IMR-90 (cell line): ENCODE results near the gene LSG1. TPM values are rescaled to one million over a fixed set of nuclear protein-coding genes. Genes with fewer than 3 reads are reported as not detected.
A peak's percentile ranks its signal among the peaks of the same experiment; 100 is the strongest.

ENCODE experiments used
- ATAC-seq: fragments of 200-7000 bp; cut with Tn5 transposase; 2 replicates; pipeline ENCODE4 v1.9.1; 2020; ENCODE audit warnings: low read depth, mild to moderate bottlenecking, moderate library complexity
- BruUV-seq: library from RNA; stranded (reverse); fragments of 400-500 nt; replicated peaks from 2 replicates; lab custom pipeline; 2021; lab: Mats Ljungman, UMichigan
- CTCF ChIA-PET: fragments of 300-600 bp; formaldehyde crosslinking; extraction: SDS; loops from one replicate; lab custom pipeline; 2021; ENCODE audit warnings: antibody characterized with exemption; lab: Yijun Ruan, JAX
- POLR2A ChIA-PET: fragments of 300-600 bp; sonication (Branson Sonifier 250); formaldehyde crosslinking; loops from one replicate; lab custom pipeline; 2022; ENCODE audit warnings: antibody characterized with exemption; ENCODE audit not compliant: unreplicated experiment; lab: Charles Lee
- DNase-seq: peaks from one replicate; pipeline ENCODE4 v3.0.0; 2013
- H2AFZ ChIP-seq: replicated peaks from 2 replicates; pipeline ENCODE3; 2013; ENCODE audit warnings: low read length, mild to moderate bottlenecking; ENCODE audit not compliant: poor library complexity
- H2AK5ac ChIP-seq: 2 replicates; pipeline ENCODE4 v1.6.1; 2013; ENCODE audit warnings: low read depth, low read length, inconsistent platforms
- H2AK9ac ChIP-seq: replicated peaks from 2 replicates; pipeline ENCODE3; 2013; ENCODE audit warnings: mild to moderate bottlenecking, low read depth, low read length, moderate library complexity; ENCODE audit not compliant: poor library complexity
- H2BK120ac ChIP-seq: 2 replicates; pipeline ENCODE4 v1.6.1; 2013; ENCODE audit warnings: low read depth, low read length, inconsistent platforms
- H2BK15ac ChIP-seq: 3 replicates; pipeline ENCODE4 v1.6.1; 2013; ENCODE audit warnings: low read depth, low read length, inconsistent platforms
- H2BK20ac ChIP-seq: 2 replicates; pipeline ENCODE4 v1.6.1; 2013; ENCODE audit warnings: low read depth, mild to moderate bottlenecking, inconsistent platforms, low read length, moderate library complexity
- H2BK5ac ChIP-seq: 2 replicates; pipeline ENCODE4 v1.6.1; 2013; ENCODE audit warnings: mild to moderate bottlenecking, low read depth, low read length, inconsistent platforms; ENCODE audit not compliant: poor library complexity, severe bottlenecking
- H3K14ac ChIP-seq: replicated peaks from 2 replicates; pipeline ENCODE4 v1.6.1; 2013; ENCODE audit warnings: low read depth, low read length, inconsistent platforms
- H3K18ac ChIP-seq: 2 replicates; pipeline ENCODE4 v1.6.1; 2013; ENCODE audit warnings: low read depth, low read length, control low read depth
- H3K23ac ChIP-seq: 2 replicates; pipeline ENCODE4 v1.6.1; 2013; ENCODE audit warnings: low read depth, low read length, inconsistent platforms
- H3K27ac ChIP-seq: 2 replicates; pipeline ENCODE4 v1.5.1; 2013; ENCODE audit warnings: mild to moderate bottlenecking, control low read depth, low read length; ENCODE audit not compliant: insufficient read depth
- H3K27me3 ChIP-seq: 2 replicates; pipeline ENCODE4 v1.6.1; 2013; ENCODE audit warnings: low read length; ENCODE audit not compliant: control insufficient read depth, insufficient read depth
- H3K36me3 ChIP-seq: 2 replicates; pipeline ENCODE4 v1.6.1; 2013; ENCODE audit warnings: low read length, mixed read lengths; ENCODE audit not compliant: control insufficient read depth, insufficient read depth
- H3K4ac ChIP-seq: 2 replicates; pipeline ENCODE4 v1.6.1; 2013; ENCODE audit warnings: low read depth, low read length, inconsistent platforms
- H3K4me1 ChIP-seq: 2 replicates; pipeline ENCODE4 v1.6.1; 2013; ENCODE audit warnings: low read length, mixed read lengths; ENCODE audit not compliant: control insufficient read depth, insufficient read depth
- H3K4me2 ChIP-seq: 2 replicates; pipeline ENCODE4 v1.6.1; 2013; ENCODE audit warnings: low read depth, mild to moderate bottlenecking, control low read depth, low read length, moderate library complexity
- H3K4me3 ChIP-seq: 2 replicates; pipeline ENCODE4 v1.5.1; 2013; ENCODE audit warnings: low read depth, mild to moderate bottlenecking, control low read depth, low read length, moderate library complexity; ENCODE audit not compliant: insufficient read depth
- H3K56ac ChIP-seq: 2 replicates; pipeline ENCODE4 v1.6.1; 2013; ENCODE audit warnings: low read length, inconsistent platforms; ENCODE audit not compliant: insufficient read depth; ENCODE audit errors: extremely low read depth
- H3K79me1 ChIP-seq, 2 experiments: 2 replicates each; pipeline ENCODE4 v1.6.1; 2013; ENCODE audit warnings: low read length in 2 of 2, inconsistent platforms in 1 of 2, low read depth in 1 of 2
- H3K9ac ChIP-seq: 2 replicates; pipeline ENCODE4 v1.6.1; 2013; ENCODE audit warnings: low read depth, low read length, control low read depth
- H3K9me1 ChIP-seq: 2 replicates; pipeline ENCODE4 v1.6.1; 2013; ENCODE audit warnings: low read length, inconsistent platforms; ENCODE audit not compliant: insufficient read depth
- H3K9me3 ChIP-seq: 2 replicates; pipeline ENCODE4 v1.6.1; 2013; ENCODE audit warnings: low read length; ENCODE audit not compliant: control insufficient read depth, insufficient read depth
- H4K20me1 ChIP-seq: 2 replicates; pipeline ENCODE4 v1.6.1; 2013; ENCODE audit warnings: low read length, inconsistent platforms; ENCODE audit not compliant: insufficient read depth
- H4K5ac ChIP-seq: 2 replicates; pipeline ENCODE4 v1.6.1; 2013; ENCODE audit warnings: mild to moderate bottlenecking, low read depth, low read length, control low read depth
- H4K8ac ChIP-seq, 2 experiments: 2 replicates each; pipeline ENCODE4 v1.6.1; 2013; ENCODE audit warnings: low read depth in 2 of 2, low read length in 2 of 2, control low read depth in 1 of 2, inconsistent platforms in 1 of 2
- H4K91ac ChIP-seq: 2 replicates; pipeline ENCODE4 v1.6.1; 2013; ENCODE audit warnings: low read depth, low read length, inconsistent platforms; ENCODE audit not compliant: insufficient read depth
- CEBPB ChIP-seq: IDR thresholded peaks from 2 replicates; pipeline ENCODE4 v1.6.1; 2012; ENCODE audit warnings: low read depth, low read length, improper control_type of control experiment
- CHD1 ChIP-seq: IDR thresholded peaks from 2 replicates; pipeline ENCODE4 v1.6.1; 2012; ENCODE audit warnings: low read depth, low read length, improper control_type of control experiment
- FOS ChIP-seq: fragments of 150-350 bp; IDR thresholded peaks from 2 replicates; pipeline ENCODE4 v1.6.1; 2016; ENCODE audit warnings: low read depth, low read length
- MAFK ChIP-seq: IDR thresholded peaks from 2 replicates; pipeline ENCODE4 v1.6.1; 2012; ENCODE audit warnings: low read depth, low read length, improper control_type of control experiment
- MAZ ChIP-seq: IDR thresholded peaks from 2 replicates; pipeline ENCODE4 v1.6.1; 2012; ENCODE audit warnings: low read depth, mild to moderate bottlenecking, low read length, improper control_type of control experiment, moderate library complexity, borderline replicate concordance
- MXI1 ChIP-seq: IDR thresholded peaks from 2 replicates; pipeline ENCODE4 v1.6.1; 2012; ENCODE audit warnings: low read depth, mild to moderate bottlenecking, low read length, moderate library complexity, borderline replicate concordance
- NFE2L2 ChIP-seq: fragments of 150-350 bp; IDR thresholded peaks from 2 replicates; pipeline ENCODE4 v1.6.1; 2016; ENCODE audit warnings: low read depth, mild to moderate bottlenecking, low read length
- POLR2A ChIP-seq: IDR thresholded peaks from 2 replicates; pipeline ENCODE4 v1.6.1; 2012; ENCODE audit warnings: mild to moderate bottlenecking, low read depth, low read length
- RAD21 ChIP-seq: IDR thresholded peaks from 2 replicates; pipeline ENCODE4 v1.6.1; 2012; ENCODE audit warnings: low read length, improper control_type of control experiment
- RCOR1 ChIP-seq: IDR thresholded peaks from 2 replicates; pipeline ENCODE4 v1.6.1; 2012; ENCODE audit warnings: mild to moderate bottlenecking, low read length, improper control_type of control experiment; ENCODE audit not compliant: insufficient replicate concordance
- RFX5 ChIP-seq: IDR thresholded peaks from 2 replicates; pipeline ENCODE4 v1.8.0; 2012; ENCODE audit warnings: low read depth, mild to moderate bottlenecking, low read length, moderate library complexity
- SMC3 ChIP-seq: fragments of 150-350 bp; IDR thresholded peaks from 2 replicates; pipeline ENCODE4 v1.6.1; 2016; ENCODE audit warnings: low read depth, mild to moderate bottlenecking, antibody characterized with exemption, low read length, moderate library complexity
- WGBS, 2 experiments: methylation state at CpG; one replicate each; pipeline versions ENCODE4 v1.1.5 to v1.1.7; 2013; ENCODE audit warnings: missing lambda C conversion rate in 2 of 2; ENCODE audit not compliant: insufficient read length in 1 of 2; ENCODE audit errors: extremely low coverage in 2 of 2; 5-methylcytosine and 5-hydroxymethylcytosine counted together
- dilution Hi-C: fragments of 300-500 bp; cut with HindIII; formaldehyde crosslinking; loops from one replicate; pipeline ENCODE4 v1.14.3; 2018; ENCODE audit warnings: low sequenced_read_pairs; ENCODE audit not compliant: unreplicated experiment
- in situ Hi-C: fragments of 300-500 bp; cut with MboI; formaldehyde crosslinking; loops from 3 replicates; pipeline ENCODE4 v1.14.3; 2019; ENCODE audit warnings: low sequenced_read_pairs, inconsistent platforms, mixed read lengths
- intact Hi-C: fragments of 100-400 bp; cut with micrococcal nuclease; formaldehyde crosslinking; loops from 2 replicates; pipeline ENCODE4 v1.10.0; 2022
- polyA plus RNA-seq, 3 experiments: library from polyadenylated mRNA; depleted of rRNA; stranded (reverse); fragments of >200 nt; gene quantifications; 2 replicates each; pipeline ENCODE4 v1.2.3, GENCODE V29; 2012; ENCODE audit warnings: low replicate concordance in 1 of 3
- total RNA-seq: library from RNA; depleted of rRNA; stranded (reverse); fragments of >200 nt; gene quantifications from 2 replicates; pipeline ENCODE4 v1.2.3, GENCODE V29; 2012
- TF ChIP-seq, protein P1 (sequence below): conservative IDR thresholded peaks from 2 replicates; pipeline ENCODE4 v1.5.1; 2012; ENCODE audit warnings: mild to moderate bottlenecking, low read depth, low read length, improper control_type of control experiment
- TF ChIP-seq, protein P2 (sequence below): fragments of 150-350 bp; IDR thresholded peaks from 2 replicates; pipeline ENCODE4 v1.6.1; 2017; ENCODE audit warnings: mild to moderate bottlenecking, antibody characterized with exemption, low read length, low read depth
- TF ChIP-seq, protein P3 (sequence below): fragments of 150-350 bp; IDR thresholded peaks from 2 replicates; pipeline ENCODE4 v1.6.1; 2016; ENCODE audit warnings: low read depth, mild to moderate bottlenecking, low read length, moderate library complexity, borderline replicate concordance

Gene LSG1
- total and polyA plus RNA-seq, 2 of the 4 experiments (the other 2 are of a cell fraction), result 26.8 to 45.2 TPM

DNA sequence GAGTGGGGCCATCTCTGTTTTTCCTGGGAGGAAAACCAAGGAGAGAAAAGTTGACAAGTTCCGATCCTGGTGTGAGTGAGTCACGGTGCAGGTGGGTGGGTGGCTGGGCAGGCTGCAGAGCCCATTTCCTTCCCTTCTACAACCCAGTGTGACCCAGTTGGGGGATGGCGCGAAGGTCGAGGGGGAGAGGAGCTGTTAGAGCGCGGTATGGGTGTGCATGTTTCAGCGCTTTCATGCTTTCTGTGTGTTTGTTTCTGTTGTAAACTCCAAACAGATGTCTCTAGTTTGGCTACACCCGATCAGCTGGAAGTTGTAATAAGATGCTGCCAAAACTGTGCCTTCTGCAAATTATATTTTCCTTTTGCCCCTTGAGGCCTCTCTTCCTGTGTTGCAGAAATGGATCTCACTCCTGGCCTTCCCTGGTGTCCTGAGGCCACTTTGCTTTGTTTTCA, 17.5 kb upstream of the LSG1 start:
- Histone ChIP-seq H3K4me3 (no peak overlapping the region), H3K4me2 (peak overlapping the region; percentile 63), H2BK20ac (no peak overlapping the region), H2BK5ac (peak overlapping the region; percentile 19), H3K4me1 (peaks cover 14% of the 10 kb centered on the region), H4K8ac (no peak overlapping the region), H3K9me1 (0 out of 2 replicates have a peak, but pooled peaks cover 2% of the 10 kb centered on the region), H2AFZ (peak overlapping the region; percentile 63), H3K4ac (peak overlapping the region; percentile 57), H4K91ac (no peak overlapping the region; the same call in none of the 2 replicates), H3K36me3 (peaks cover 14% of the 10 kb centered on the region; the same call in 1 of the 2 replicates), H2BK120ac (peak overlapping the region; percentile 30), H3K27ac (peak overlapping the region; percentile 77; the same call in 1 of the 2 replicates), H4K20me1 (peaks cover 33% of the 10 kb centered on the region), H3K56ac (peak overlapping the region; percentile 7; the same call in 1 of the 2 replicates), H3K27me3 (no peaks in the 10 kb centered on the region), H3K14ac (no peak overlapping the region), H3K23ac (0 out of 2 replicates have a peak overlapping the region, but pooled peaks have one; percentile 8), H2AK5ac (no peak overlapping the region), H3K9me3 (no peaks in the 10 kb centered on the region), H3K9ac (peak overlapping the region; percentile 63; the same call in 1 of the 2 replicates), H2AK9ac (peak overlapping the region; percentile 60), H2BK15ac (no peak overlapping the region), H4K5ac (no peak overlapping the region; the same call in 1 of the 2 replicates), H3K18ac (peak overlapping the region; percentile 88; the same call in 1 of the 2 replicates), H3K79me1 (peaks cover 0 to 19% of the 10 kb centered on the region in 2 experiments; a peak in 2 of 4 replicates)
- ChIA-PET POLR2A (interaction anchor here (0.6 to 0.7 kb wide), 2 partner anchors 73 to 627 kb away, joined by 3 to 9 read pairs; no protein-coding TSS in a partner anchor), CTCF (interaction anchor here (0.9 kb wide), 1 partner anchor 24 kb away, joined by 3 read pairs; no protein-coding TSS in a partner anchor)
- DNase-seq, result peak; percentile 78
- WGBS, 2 experiments, result 11% methylated on average over 4 of the region's 9 CpGs; no CpG with 5 or more reads in 1 of the 2 experiments
- in situ Hi-C loops, result no loop called here
- no TSS peak for BruUV-seq
- ATAC-seq, result peak; percentile 19
- dilution Hi-C loops, result no loop called here
- intact Hi-C loops, result loop anchor here (2.0 to 5.0 kb wide), 4 partner anchors 37 to 313 kb away; no protein-coding TSS in a partner anchor
- TF ChIP-seq MAZ (no peak), MXI1 (no peak), POLR2A (no peak), CEBPB (no peak), RFX5 (no peak), SMC3 (no peak), CHD1 (no peak), NFE2L2 (no peak), RAD21 (no peak), MAFK (no peak), RCOR1 (no peak), FOS (no peak)
- TF ChIP-seq, protein P1, sequence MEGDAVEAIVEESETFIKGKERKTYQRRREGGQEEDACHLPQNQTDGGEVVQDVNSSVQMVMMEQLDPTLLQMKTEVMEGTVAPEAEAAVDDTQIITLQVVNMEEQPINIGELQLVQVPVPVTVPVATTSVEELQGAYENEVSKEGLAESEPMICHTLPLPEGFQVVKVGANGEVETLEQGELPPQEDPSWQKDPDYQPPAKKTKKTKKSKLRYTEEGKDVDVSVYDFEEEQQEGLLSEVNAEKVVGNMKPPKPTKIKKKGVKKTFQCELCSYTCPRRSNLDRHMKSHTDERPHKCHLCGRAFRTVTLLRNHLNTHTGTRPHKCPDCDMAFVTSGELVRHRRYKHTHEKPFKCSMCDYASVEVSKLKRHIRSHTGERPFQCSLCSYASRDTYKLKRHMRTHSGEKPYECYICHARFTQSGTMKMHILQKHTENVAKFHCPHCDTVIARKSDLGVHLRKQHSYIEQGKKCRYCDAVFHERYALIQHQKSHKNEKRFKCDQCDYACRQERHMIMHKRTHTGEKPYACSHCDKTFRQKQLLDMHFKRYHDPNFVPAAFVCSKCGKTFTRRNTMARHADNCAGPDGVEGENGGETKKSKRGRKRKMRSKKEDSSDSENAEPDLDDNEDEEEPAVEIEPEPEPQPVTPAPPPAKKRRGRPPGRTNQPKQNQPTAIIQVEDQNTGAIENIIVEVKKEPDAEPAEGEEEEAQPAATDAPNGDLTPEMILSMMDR, result no peak
- TF ChIP-seq, protein P2, sequence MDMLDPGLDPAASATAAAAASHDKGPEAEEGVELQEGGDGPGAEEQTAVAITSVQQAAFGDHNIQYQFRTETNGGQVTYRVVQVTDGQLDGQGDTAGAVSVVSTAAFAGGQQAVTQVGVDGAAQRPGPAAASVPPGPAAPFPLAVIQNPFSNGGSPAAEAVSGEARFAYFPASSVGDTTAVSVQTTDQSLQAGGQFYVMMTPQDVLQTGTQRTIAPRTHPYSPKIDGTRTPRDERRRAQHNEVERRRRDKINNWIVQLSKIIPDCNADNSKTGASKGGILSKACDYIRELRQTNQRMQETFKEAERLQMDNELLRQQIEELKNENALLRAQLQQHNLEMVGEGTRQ, result no peak
- TF ChIP-seq, protein P3, sequence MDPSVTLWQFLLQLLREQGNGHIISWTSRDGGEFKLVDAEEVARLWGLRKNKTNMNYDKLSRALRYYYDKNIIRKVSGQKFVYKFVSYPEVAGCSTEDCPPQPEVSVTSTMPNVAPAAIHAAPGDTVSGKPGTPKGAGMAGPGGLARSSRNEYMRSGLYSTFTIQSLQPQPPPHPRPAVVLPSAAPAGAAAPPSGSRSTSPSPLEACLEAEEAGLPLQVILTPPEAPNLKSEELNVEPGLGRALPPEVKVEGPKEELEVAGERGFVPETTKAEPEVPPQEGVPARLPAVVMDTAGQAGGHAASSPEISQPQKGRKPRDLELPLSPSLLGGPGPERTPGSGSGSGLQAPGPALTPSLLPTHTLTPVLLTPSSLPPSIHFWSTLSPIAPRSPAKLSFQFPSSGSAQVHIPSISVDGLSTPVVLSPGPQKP, result no peak
